GM23338 (cell line): ENCODE measurements around the gene KCNAB1.

ENCODE experiments used
- EZH2phosphoT487 ChIP-seq: fragments of 200-600 bp; sonication (generic); IDR thresholded peaks from one replicate; pipeline ENCODE4 v1.8.1; 2018; ENCODE audit warnings: antibody characterized with exemption; ENCODE audit not compliant: unreplicated experiment
- JUNB ChIP-seq: IDR thresholded peaks from one replicate; pipeline ENCODE4 v1.6.1; 2016; ENCODE audit warnings: antibody characterized with exemption; ENCODE audit not compliant: unreplicated experiment
- NANOG ChIP-seq: IDR thresholded peaks from 2 replicates; pipeline ENCODE4 v1.6.1; 2016; ENCODE audit warnings: antibody characterized with exemption, borderline replicate concordance
- POLR2AphosphoS5 ChIP-seq: IDR thresholded peaks from 2 replicates; pipeline ENCODE4 v1.6.1; 2016; ENCODE audit warnings: antibody characterized with exemption, low read depth
- TF ChIP-seq, protein P1 (sequence below): IDR thresholded peaks from one replicate; pipeline ENCODE4 v1.6.1; 2018; ENCODE audit warnings: antibody characterized with exemption; ENCODE audit not compliant: unreplicated experiment
- TF ChIP-seq, protein P2 (sequence below), 2 experiments: fragments of 200-600 bp in 1 of 2; sonication (generic) in 1 of 2; conservative IDR thresholded peaks; 2 replicates each; pipeline versions ENCODE4 v1.5.1 to v1.6.1; 2016 to 2017; ENCODE audit warnings: antibody characterized with exemption in 2 of 2, low read depth in 2 of 2, mild to moderate bottlenecking in 2 of 2, moderate library complexity in 1 of 2

DNA sequence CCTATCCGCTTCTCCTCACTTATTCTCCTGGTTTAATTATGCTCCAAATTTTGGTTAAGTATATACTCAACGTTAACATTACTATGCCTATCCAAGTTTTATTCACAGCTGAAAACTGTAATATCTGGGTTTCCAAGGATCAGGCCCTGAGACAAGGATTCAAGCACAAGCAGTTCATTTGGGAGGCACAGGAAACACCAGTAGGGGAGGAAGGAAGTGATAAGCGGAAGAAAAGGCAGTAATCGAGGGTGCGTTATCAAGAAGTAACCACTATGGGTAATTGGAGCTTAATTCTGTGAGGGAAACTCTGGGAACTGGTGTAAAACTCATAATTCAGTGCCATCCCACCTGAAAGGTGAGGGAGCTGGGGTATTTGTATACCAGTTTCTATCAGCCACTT, 120.3 kb downstream of the KCNAB1 start:
- TF ChIP-seq, protein P1, sequence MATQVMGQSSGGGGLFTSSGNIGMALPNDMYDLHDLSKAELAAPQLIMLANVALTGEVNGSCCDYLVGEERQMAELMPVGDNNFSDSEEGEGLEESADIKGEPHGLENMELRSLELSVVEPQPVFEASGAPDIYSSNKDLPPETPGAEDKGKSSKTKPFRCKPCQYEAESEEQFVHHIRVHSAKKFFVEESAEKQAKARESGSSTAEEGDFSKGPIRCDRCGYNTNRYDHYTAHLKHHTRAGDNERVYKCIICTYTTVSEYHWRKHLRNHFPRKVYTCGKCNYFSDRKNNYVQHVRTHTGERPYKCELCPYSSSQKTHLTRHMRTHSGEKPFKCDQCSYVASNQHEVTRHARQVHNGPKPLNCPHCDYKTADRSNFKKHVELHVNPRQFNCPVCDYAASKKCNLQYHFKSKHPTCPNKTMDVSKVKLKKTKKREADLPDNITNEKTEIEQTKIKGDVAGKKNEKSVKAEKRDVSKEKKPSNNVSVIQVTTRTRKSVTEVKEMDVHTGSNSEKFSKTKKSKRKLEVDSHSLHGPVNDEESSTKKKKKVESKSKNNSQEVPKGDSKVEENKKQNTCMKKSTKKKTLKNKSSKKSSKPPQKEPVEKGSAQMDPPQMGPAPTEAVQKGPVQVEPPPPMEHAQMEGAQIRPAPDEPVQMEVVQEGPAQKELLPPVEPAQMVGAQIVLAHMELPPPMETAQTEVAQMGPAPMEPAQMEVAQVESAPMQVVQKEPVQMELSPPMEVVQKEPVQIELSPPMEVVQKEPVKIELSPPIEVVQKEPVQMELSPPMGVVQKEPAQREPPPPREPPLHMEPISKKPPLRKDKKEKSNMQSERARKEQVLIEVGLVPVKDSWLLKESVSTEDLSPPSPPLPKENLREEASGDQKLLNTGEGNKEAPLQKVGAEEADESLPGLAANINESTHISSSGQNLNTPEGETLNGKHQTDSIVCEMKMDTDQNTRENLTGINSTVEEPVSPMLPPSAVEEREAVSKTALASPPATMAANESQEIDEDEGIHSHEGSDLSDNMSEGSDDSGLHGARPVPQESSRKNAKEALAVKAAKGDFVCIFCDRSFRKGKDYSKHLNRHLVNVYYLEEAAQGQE = no peak
- TF ChIP-seq, protein P2, sequence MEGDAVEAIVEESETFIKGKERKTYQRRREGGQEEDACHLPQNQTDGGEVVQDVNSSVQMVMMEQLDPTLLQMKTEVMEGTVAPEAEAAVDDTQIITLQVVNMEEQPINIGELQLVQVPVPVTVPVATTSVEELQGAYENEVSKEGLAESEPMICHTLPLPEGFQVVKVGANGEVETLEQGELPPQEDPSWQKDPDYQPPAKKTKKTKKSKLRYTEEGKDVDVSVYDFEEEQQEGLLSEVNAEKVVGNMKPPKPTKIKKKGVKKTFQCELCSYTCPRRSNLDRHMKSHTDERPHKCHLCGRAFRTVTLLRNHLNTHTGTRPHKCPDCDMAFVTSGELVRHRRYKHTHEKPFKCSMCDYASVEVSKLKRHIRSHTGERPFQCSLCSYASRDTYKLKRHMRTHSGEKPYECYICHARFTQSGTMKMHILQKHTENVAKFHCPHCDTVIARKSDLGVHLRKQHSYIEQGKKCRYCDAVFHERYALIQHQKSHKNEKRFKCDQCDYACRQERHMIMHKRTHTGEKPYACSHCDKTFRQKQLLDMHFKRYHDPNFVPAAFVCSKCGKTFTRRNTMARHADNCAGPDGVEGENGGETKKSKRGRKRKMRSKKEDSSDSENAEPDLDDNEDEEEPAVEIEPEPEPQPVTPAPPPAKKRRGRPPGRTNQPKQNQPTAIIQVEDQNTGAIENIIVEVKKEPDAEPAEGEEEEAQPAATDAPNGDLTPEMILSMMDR (conservative IDR thresholded peaks at IDR 0.05; ENCODE audit: low read depth in 2 of 2) = no peak
- no peak for TF ChIP-seq POLR2AphosphoS5
- TF ChIP-seq EZH2phosphoT487 = no peak
- no peak for TF ChIP-seq JUNB
- TF ChIP-seq NANOG = no peak
